ENCODE measurements around the gene SLC2A4RG.

Gene SLC2A4RG

DNA sequence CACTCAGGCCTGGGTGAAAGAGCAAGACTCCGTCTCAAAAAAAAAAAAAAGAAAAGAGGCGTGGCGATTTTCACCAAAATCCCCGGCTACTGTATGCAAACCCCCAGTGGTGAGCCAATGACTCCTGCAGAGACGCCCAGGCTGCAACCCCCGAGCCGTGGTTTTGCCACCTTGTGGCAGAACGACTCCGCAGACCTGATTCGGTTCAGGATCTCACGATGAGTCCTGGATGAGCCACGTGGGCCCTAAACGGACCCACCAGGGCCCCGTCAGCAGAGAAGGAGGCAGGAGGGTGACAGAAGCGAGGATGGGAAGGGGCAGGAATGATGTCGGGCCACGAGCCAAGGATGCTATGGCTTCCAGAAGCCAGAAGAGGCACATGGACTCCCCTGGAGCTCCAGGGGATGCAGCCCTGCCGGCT lies 42.5 kb downstream of the SLC2A4RG start:
- DNase-seq = peak; percentile 88

DNA sequence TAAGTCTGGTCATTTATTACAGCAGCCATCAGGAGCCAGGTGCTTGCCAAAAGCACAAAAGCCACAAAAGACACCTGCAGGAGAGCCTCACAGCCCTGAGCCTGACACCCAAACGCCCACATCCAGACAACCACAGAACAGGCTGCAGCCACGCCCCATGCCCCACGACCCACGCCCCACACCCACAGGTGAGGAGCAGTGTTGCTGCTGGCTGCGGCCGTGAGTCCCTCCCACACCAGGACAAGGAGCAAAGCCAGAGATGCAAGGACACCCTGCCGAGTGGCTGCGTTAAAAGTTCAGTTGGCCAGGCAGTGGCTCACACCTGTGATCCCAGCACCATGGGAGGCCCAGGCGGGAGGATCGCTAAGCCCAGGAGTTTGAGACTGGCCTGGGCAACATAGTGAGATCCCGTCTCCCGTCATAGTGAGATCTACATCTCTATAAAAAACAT lies 43.0 kb downstream of the SLC2A4RG start:
- no peak for DNase-seq

DNA sequence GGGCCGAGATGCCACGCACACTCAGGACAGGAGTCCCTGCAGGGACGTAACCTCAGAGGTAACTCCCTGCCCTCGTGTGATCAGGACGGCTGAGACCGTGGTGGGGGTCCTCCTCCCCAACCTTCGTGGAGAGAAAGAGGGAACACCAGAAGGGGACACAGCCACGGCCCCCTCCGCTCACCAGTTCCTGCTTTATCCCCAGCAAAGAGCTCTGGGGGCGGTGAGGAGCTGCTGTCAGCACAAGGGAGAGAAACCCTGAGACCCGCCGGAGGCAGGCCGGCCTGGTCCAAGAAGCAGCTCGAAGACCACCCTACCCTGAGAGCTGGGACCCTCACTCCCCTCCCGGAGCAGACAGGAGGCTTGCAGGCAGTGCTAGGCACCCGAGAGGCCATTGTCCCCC lies 44.4 kb downstream of the SLC2A4RG start:
- no peak for DNase-seq

DNA sequence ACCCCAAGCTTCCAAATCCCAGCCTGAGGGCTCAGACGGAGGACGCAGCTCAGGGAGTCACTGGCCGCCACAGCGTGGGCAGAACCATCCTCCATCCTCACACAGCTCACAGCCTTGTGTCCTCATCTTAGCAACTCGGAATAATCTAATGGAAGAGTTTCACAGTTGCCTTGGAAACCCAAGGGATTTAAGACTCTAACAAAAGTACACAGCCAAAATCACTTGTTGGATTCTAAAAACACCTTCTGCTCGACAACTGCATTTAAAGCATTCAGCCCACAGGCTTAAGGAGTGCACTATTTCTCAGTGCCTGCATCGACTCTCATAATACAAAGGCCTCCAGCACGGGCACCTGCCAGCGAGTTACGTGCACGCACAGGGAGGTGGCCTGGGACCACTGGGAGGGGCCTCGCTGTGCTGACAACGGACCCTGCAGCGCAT lies 46.1 kb downstream of the SLC2A4RG start:
- no peak for DNase-seq

DNA sequence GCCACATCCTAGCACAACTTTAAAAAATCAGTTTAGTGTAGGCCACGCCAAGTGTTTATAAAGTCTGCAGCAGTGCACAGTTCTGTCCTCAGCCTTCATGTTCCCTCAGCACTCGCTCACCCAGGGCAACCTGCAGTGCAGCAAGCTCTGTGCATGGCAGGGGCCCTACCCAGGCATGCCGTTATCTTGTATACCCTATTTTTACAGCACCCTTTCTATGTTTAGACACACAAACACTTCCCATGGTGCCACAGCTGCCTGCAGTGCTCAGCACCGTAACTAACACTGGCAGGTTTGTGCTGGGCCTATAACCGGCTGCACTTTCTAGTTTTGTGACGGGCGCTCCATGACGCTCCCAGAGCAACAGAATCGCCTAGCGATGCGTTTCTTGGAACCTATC lies 47.7 kb downstream of the SLC2A4RG start:
- DNase-seq = no peak

DNA sequence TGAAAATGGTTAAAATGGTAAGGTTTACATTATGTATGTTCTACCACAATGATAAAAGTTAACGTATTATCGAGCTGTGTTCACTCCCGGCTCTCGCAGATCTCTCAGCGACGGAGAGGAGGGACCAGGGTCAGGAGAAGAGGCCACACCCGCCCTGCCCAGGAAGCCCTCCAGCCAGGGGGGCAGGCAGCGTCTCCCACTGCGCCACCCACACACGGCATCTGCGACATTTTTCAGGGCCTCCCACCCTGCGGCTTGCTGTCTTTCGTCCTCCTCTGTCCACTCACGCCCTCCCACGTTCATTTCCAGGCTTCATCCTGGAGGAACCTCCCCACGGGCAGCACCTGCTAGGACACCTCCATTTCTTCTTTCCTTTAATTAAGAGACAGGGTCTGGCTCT lies 48.2 kb downstream of the SLC2A4RG start:
- no peak for DNase-seq

DNA sequence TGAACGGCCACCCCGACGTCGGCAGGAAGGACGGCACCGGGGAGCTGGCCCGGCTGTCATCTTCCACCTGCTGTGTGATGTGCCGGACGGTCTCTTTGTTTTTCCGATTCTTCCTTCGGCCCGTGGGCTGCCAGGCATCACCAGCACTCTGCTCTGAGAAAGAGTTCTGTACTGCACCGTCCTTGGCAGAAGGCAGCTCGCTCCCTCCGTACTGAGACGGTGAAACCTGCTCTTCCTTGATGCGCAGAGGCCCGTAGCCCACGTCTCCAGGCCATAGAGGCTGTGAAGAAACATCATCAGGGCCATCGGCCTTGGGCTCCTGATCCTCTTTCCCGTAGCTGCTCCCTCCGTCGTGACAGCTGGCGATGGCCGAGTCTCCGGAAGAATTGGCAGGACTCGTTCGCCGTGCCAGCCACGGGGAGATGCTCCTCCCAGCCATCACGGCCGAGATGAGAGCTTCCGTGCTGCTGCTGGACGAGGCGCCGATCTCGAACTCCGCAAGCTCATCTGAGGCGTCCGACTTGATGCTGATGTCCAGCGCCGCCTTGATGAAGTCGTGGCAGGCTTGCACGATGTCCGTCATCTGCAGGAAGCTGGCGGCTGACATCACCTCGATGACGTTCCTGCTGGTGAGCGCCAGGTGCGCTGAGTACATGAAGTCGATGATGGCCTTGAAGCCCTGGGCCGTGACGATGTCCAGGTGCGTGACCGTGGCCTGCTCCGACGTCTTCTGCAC lies 50.4 kb downstream of the SLC2A4RG start:
- no peak for DNase-seq

DNA sequence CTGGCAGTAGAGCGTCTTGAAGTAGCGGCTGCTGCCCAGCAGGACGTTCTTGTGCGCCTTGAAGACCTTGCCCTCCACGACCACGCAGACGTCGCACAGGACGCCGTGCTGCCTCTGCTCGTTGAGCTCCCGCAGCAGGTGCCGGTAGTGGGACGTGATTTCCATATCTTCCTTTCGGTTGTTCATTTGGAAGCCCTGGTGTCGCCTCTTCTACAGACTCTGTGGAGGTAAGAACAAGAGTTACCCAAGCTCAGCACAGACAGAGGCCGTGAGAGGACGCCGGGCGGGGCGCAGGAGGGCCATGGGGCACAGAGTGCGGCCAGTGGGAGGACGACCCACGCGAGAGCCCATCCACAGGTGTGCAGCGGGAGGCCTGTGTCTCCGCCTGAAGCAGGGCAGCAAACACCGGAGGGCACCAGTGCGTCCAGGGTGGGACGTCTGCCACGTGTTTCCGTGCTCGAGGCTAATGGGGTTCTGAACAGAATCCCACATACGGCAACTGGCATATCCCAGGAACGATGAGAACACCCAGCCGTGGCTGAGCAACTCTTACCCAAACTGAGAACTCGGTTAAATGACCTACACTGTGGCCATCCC lies 51.1 kb downstream of the SLC2A4RG start:
- no peak for DNase-seq

DNA sequence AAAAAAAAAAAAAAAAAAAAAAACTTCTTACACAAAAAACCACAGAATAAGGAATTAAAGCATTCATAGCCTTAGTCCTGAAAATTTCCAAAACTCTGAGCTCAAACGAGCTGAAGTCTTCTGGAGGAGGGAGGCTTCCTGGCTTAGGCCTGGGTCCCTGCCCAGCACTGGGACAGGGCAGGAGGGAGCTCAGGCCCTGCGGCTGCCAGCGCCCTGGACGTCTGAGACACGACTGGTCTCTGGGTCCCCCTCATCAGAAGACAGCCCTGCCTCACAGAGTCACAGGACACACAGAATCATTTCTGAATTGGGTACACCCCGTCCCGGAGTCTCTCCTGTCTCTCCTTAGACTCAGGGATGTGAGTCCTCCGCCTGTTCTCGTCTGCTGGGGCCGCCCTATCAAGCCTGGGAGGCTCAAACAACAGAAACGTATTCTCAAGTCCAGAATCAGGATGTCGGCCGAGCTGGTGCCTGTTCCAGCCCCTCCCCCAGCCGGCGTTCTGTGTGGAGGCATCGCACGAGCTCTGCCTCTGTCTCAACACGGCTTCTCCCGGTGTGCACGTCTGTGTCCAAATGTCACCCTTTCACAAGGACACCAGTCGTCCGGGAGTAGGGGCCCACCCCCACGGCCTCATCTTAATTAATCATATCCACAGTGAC lies 52.1 kb downstream of the SLC2A4RG start:
- DNase-seq = no peak

DNA sequence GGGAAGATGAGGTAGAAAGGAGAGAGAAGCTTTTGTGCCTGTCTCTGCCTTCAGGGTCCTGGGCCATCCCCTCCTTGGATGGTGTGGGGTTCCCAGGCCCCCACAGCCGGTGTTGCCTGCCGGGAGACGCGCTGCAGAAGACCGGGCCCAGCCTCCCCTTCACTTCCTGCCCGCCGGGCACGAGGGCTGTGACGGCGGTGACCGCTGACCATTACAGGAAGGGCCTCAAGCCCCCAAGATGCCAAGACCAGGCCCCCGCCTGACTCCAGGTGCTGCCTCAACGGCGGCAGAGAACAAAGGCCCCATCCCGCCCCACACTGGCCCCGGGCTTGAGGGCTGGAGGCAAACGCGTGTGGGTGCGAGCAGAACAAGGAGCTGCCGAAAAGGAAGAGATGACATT lies 53.3 kb downstream of the SLC2A4RG start:
- no peak for DNase-seq

Data from CD4-positive, alpha-beta T cell treated with Interleukin-4 for 4 hours (primary cell).